IMR-90 (cell line): ENCODE results near the gene PLXNB3. TPM values are rescaled to one million over a fixed set of nuclear protein-coding genes. Genes with fewer than 3 reads are reported as not detected.

Experiments
- ATAC-seq: fragments of 200-7000 bp; cut with Tn5 transposase; 2 replicates; pipeline ENCODE4 v1.9.1; 2020; ENCODE audit warnings: low read depth, mild to moderate bottlenecking, moderate library complexity
- BruUV-seq: library from RNA; stranded (reverse); fragments of 400-500 nt; replicated peaks from 2 replicates; lab custom pipeline; 2021; lab: Mats Ljungman, UMichigan
- CTCF ChIA-PET: fragments of 300-600 bp; formaldehyde crosslinking; extraction: SDS; loops from one replicate; lab custom pipeline; 2021; ENCODE audit warnings: antibody characterized with exemption; lab: Yijun Ruan, JAX
- POLR2A ChIA-PET: fragments of 300-600 bp; sonication (Branson Sonifier 250); formaldehyde crosslinking; loops from one replicate; lab custom pipeline; 2022; ENCODE audit warnings: antibody characterized with exemption; ENCODE audit not compliant: unreplicated experiment; lab: Charles Lee
- DNase-seq: peaks from one replicate; pipeline ENCODE4 v3.0.0; 2013
- H2AFZ ChIP-seq: replicated peaks from 2 replicates; pipeline ENCODE3; 2013; ENCODE audit warnings: low read length, mild to moderate bottlenecking; ENCODE audit not compliant: poor library complexity
- H2AK5ac ChIP-seq: 2 replicates; pipeline ENCODE4 v1.6.1; 2013; ENCODE audit warnings: low read depth, low read length, inconsistent platforms
- H2AK9ac ChIP-seq: replicated peaks from 2 replicates; pipeline ENCODE3; 2013; ENCODE audit warnings: mild to moderate bottlenecking, low read depth, low read length, moderate library complexity; ENCODE audit not compliant: poor library complexity
- H2BK120ac ChIP-seq: 2 replicates; pipeline ENCODE4 v1.6.1; 2013; ENCODE audit warnings: low read depth, low read length, inconsistent platforms
- H2BK15ac ChIP-seq: 3 replicates; pipeline ENCODE4 v1.6.1; 2013; ENCODE audit warnings: low read depth, low read length, inconsistent platforms
- H2BK20ac ChIP-seq: 2 replicates; pipeline ENCODE4 v1.6.1; 2013; ENCODE audit warnings: low read depth, mild to moderate bottlenecking, inconsistent platforms, low read length, moderate library complexity
- H2BK5ac ChIP-seq: 2 replicates; pipeline ENCODE4 v1.6.1; 2013; ENCODE audit warnings: mild to moderate bottlenecking, low read depth, low read length, inconsistent platforms; ENCODE audit not compliant: poor library complexity, severe bottlenecking
- H3K14ac ChIP-seq: replicated peaks from 2 replicates; pipeline ENCODE4 v1.6.1; 2013; ENCODE audit warnings: low read depth, low read length, inconsistent platforms
- H3K18ac ChIP-seq: 2 replicates; pipeline ENCODE4 v1.6.1; 2013; ENCODE audit warnings: low read depth, low read length, control low read depth
- H3K23ac ChIP-seq: 2 replicates; pipeline ENCODE4 v1.6.1; 2013; ENCODE audit warnings: low read depth, low read length, inconsistent platforms
- H3K27ac ChIP-seq: 2 replicates; pipeline ENCODE4 v1.5.1; 2013; ENCODE audit warnings: mild to moderate bottlenecking, control low read depth, low read length; ENCODE audit not compliant: insufficient read depth
- H3K27me3 ChIP-seq: 2 replicates; pipeline ENCODE4 v1.6.1; 2013; ENCODE audit warnings: low read length; ENCODE audit not compliant: control insufficient read depth, insufficient read depth
- H3K36me3 ChIP-seq: 2 replicates; pipeline ENCODE4 v1.6.1; 2013; ENCODE audit warnings: low read length, mixed read lengths; ENCODE audit not compliant: control insufficient read depth, insufficient read depth
- H3K4ac ChIP-seq: 2 replicates; pipeline ENCODE4 v1.6.1; 2013; ENCODE audit warnings: low read depth, low read length, inconsistent platforms
- H3K4me1 ChIP-seq: 2 replicates; pipeline ENCODE4 v1.6.1; 2013; ENCODE audit warnings: low read length, mixed read lengths; ENCODE audit not compliant: control insufficient read depth, insufficient read depth
- H3K4me2 ChIP-seq: 2 replicates; pipeline ENCODE4 v1.6.1; 2013; ENCODE audit warnings: low read depth, mild to moderate bottlenecking, control low read depth, low read length, moderate library complexity
- H3K4me3 ChIP-seq: 2 replicates; pipeline ENCODE4 v1.5.1; 2013; ENCODE audit warnings: low read depth, mild to moderate bottlenecking, control low read depth, low read length, moderate library complexity; ENCODE audit not compliant: insufficient read depth
- H3K56ac ChIP-seq: 2 replicates; pipeline ENCODE4 v1.6.1; 2013; ENCODE audit warnings: low read length, inconsistent platforms; ENCODE audit not compliant: insufficient read depth; ENCODE audit errors: extremely low read depth
- H3K79me1 ChIP-seq, 2 experiments: 2 replicates each; pipeline ENCODE4 v1.6.1; 2013; ENCODE audit warnings: low read length in 2 of 2, inconsistent platforms in 1 of 2, low read depth in 1 of 2
- H3K9ac ChIP-seq: 2 replicates; pipeline ENCODE4 v1.6.1; 2013; ENCODE audit warnings: low read depth, low read length, control low read depth
- H3K9me1 ChIP-seq: 2 replicates; pipeline ENCODE4 v1.6.1; 2013; ENCODE audit warnings: low read length, inconsistent platforms; ENCODE audit not compliant: insufficient read depth
- H3K9me3 ChIP-seq: 2 replicates; pipeline ENCODE4 v1.6.1; 2013; ENCODE audit warnings: low read length; ENCODE audit not compliant: control insufficient read depth, insufficient read depth
- H4K20me1 ChIP-seq: 2 replicates; pipeline ENCODE4 v1.6.1; 2013; ENCODE audit warnings: low read length, inconsistent platforms; ENCODE audit not compliant: insufficient read depth
- H4K5ac ChIP-seq: 2 replicates; pipeline ENCODE4 v1.6.1; 2013; ENCODE audit warnings: mild to moderate bottlenecking, low read depth, low read length, control low read depth
- H4K8ac ChIP-seq, 2 experiments: 2 replicates each; pipeline ENCODE4 v1.6.1; 2013; ENCODE audit warnings: low read depth in 2 of 2, low read length in 2 of 2, control low read depth in 1 of 2, inconsistent platforms in 1 of 2
- H4K91ac ChIP-seq: 2 replicates; pipeline ENCODE4 v1.6.1; 2013; ENCODE audit warnings: low read depth, low read length, inconsistent platforms; ENCODE audit not compliant: insufficient read depth
- RFX5 ChIP-seq: IDR thresholded peaks from 2 replicates; pipeline ENCODE4 v1.8.0; 2012; ENCODE audit warnings: low read depth, mild to moderate bottlenecking, low read length, moderate library complexity
- WGBS, 2 experiments: methylation state at CpG; one replicate each; pipeline versions ENCODE4 v1.1.5 to v1.1.7; 2013; ENCODE audit warnings: missing lambda C conversion rate in 2 of 2; ENCODE audit not compliant: insufficient read length in 1 of 2; ENCODE audit errors: extremely low coverage in 2 of 2; 5-methylcytosine and 5-hydroxymethylcytosine counted together
- dilution Hi-C: fragments of 300-500 bp; cut with HindIII; formaldehyde crosslinking; loops from one replicate; pipeline ENCODE4 v1.14.3; 2018; ENCODE audit warnings: low sequenced_read_pairs; ENCODE audit not compliant: unreplicated experiment
- in situ Hi-C: fragments of 300-500 bp; cut with MboI; formaldehyde crosslinking; loops from 3 replicates; pipeline ENCODE4 v1.14.3; 2019; ENCODE audit warnings: low sequenced_read_pairs, inconsistent platforms, mixed read lengths
- intact Hi-C: fragments of 100-400 bp; cut with micrococcal nuclease; formaldehyde crosslinking; loops from 2 replicates; pipeline ENCODE4 v1.10.0; 2022
- polyA plus RNA-seq, 3 experiments: library from polyadenylated mRNA; depleted of rRNA; stranded (reverse); fragments of >200 nt; gene quantifications; 2 replicates each; pipeline ENCODE4 v1.2.3, GENCODE V29; 2012; ENCODE audit warnings: low replicate concordance in 1 of 3
- total RNA-seq: library from RNA; depleted of rRNA; stranded (reverse); fragments of >200 nt; gene quantifications from 2 replicates; pipeline ENCODE4 v1.2.3, GENCODE V29; 2012

The PLXNB3 gene
- total and polyA plus RNA-seq, 2 of the 4 experiments (the other 2 are of a cell fraction), result 0.36 to 22.3 TPM

DNA sequence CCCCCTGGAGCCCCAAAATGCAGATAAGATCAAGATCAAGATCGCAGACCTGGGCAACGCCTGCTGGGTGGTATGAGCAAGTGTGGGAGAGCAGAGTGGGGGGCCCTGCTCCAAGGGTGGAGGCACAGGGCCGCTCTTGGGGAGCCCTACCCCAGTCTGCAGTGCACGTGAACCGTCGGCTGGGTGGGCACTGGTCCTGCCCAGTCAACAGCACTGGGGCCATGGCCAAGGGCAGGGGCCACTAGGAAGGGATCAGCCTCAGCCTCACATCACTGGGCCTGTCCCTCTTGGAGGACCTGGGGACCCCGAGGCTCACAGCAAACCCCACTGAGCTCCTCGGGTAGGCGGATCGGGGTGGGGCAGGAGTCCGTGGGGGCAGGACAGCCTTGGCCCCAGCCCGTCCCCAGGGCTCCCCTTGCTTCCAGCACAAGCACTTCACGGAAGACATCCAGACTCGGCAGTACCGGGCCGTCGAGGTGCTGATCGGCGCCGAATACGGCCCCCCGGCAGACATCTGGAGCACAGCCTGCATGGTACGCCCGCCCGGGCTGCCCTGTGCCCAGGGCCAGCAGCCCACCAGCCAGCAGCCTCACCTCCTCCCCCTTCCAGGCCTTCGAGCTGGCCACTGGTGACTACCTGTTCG, 20.4 kb downstream of the PLXNB3 start:
- no TSS peak for BruUV-seq
- no peak overlapping the region for H2BK120ac ChIP-seq
- no peak overlapping the region for H3K56ac ChIP-seq
- no peak overlapping the region for H3K4me2 ChIP-seq
- H3K27me3 ChIP-seq, result no peaks in the 10 kb centered on the region
- no peak for TF ChIP-seq RFX5
- no peak for DNase-seq
- intact Hi-C loops (no loop called here), in situ Hi-C loops (no loop called here), dilution Hi-C loops (no loop called here)
- no peaks in the 10 kb centered on the region; the same call in 1 of the 2 replicates for H3K9me3 ChIP-seq
- H3K9me1 ChIP-seq, result no peaks in the 10 kb centered on the region
- ATAC-seq, result no peak
- H3K4ac ChIP-seq, result no peak overlapping the region
- no peak overlapping the region for H4K8ac ChIP-seq
- peaks cover 0 to 3% of the 10 kb centered on the region in 2 experiments; a peak in 1 of 4 replicates for H3K79me1 ChIP-seq
- POLR2A ChIA-PET, result no interaction called here
- no peak overlapping the region for H2AFZ ChIP-seq
- no peaks in the 10 kb centered on the region for H4K20me1 ChIP-seq
- H3K18ac ChIP-seq, result no peak overlapping the region
- H4K91ac ChIP-seq, result no peak overlapping the region
- H3K4me3 ChIP-seq, result no peak overlapping the region
- no peak overlapping the region for H3K23ac ChIP-seq
- H3K14ac ChIP-seq, result no peak overlapping the region
- H4K5ac ChIP-seq, result no peak overlapping the region
- no peak overlapping the region for H2AK9ac ChIP-seq
- H3K9ac ChIP-seq, result no peak overlapping the region
- 70% methylated on average over 3 of the region's 27 CpGs; no CpG with 5 or more reads in 1 of the 2 experiments for WGBS, 2 experiments
- H3K4me1 ChIP-seq, result no peaks in the 10 kb centered on the region
- CTCF ChIA-PET, result no interaction called here
- no peak overlapping the region for H3K27ac ChIP-seq
- H2AK5ac ChIP-seq, result no peak overlapping the region
- H2BK5ac ChIP-seq, result no peak overlapping the region
- no peak overlapping the region for H2BK15ac ChIP-seq
- peaks cover 14% of the 10 kb centered on the region; the same call in 1 of the 2 replicates for H3K36me3 ChIP-seq
- no peak overlapping the region for H2BK20ac ChIP-seq
